Testis (tissue), 2 donors: Measurements from ENCODE around the gene CDC42.

Source experiments
- POLR2A ChIP-seq: fragments of 450-650 bp; IDR thresholded peaks from one replicate; pipeline ENCODE4 v1.6.1; 2017; ENCODE audit warnings: antibody characterized with exemption, mild to moderate bottlenecking, moderate library complexity
- TF ChIP-seq, protein P1 (sequence below), 3 experiments: fragments of 450-650 bp in 2 of 3; fragments of 200-600 bp in 1 of 3; sonication (generic) in 1 of 3; IDR thresholded peaks; one replicate each; pipeline ENCODE4 v1.5.1; 2016 to 2019; ENCODE audit warnings: antibody characterized with exemption in 3 of 3, mild to moderate bottlenecking in 2 of 3, moderate library complexity in 1 of 3

DNA sequence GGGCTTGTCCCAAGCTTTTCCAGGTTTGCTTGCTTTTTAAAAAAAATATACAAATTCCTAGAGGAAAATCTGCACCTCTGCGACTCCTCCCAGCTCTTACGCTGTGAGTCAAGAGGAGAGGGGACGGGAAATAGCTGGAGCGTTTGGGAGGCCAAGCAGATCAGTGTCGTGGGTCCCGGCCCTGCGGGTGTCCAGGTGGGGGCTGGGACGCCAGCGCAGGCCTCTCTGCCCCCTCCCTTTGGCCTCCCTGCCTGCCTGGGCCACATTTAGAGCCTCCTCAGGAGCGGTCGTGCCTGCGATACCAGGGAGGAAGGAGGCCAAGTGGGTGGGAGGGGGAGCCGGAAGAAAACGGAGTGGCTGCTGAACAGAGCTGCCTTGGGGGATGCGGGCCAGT is 81.4 kb downstream of the CDC42 start:
- TF ChIP-seq, protein P1, sequence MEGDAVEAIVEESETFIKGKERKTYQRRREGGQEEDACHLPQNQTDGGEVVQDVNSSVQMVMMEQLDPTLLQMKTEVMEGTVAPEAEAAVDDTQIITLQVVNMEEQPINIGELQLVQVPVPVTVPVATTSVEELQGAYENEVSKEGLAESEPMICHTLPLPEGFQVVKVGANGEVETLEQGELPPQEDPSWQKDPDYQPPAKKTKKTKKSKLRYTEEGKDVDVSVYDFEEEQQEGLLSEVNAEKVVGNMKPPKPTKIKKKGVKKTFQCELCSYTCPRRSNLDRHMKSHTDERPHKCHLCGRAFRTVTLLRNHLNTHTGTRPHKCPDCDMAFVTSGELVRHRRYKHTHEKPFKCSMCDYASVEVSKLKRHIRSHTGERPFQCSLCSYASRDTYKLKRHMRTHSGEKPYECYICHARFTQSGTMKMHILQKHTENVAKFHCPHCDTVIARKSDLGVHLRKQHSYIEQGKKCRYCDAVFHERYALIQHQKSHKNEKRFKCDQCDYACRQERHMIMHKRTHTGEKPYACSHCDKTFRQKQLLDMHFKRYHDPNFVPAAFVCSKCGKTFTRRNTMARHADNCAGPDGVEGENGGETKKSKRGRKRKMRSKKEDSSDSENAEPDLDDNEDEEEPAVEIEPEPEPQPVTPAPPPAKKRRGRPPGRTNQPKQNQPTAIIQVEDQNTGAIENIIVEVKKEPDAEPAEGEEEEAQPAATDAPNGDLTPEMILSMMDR (IDR thresholded peaks at IDR 0.05) = no peak
- TF ChIP-seq POLR2A = no peak
